SKM-1 treated with dmso at 0.1 percent for 144 hours (cell line): ENCODE measurements around the gene DDX10.

Experiments
- DNase-seq: peaks from one replicate; lab custom pipeline; 2025; ENCODE audit not compliant: unreplicated experiment; lab: John Stamatoyannopoulos, UW

DDX10 gene

GRCh38 chr11:108931168-108931567 lies 266.3 kb downstream of the DDX10 start:
- DNase-seq = no peak

DNA sequence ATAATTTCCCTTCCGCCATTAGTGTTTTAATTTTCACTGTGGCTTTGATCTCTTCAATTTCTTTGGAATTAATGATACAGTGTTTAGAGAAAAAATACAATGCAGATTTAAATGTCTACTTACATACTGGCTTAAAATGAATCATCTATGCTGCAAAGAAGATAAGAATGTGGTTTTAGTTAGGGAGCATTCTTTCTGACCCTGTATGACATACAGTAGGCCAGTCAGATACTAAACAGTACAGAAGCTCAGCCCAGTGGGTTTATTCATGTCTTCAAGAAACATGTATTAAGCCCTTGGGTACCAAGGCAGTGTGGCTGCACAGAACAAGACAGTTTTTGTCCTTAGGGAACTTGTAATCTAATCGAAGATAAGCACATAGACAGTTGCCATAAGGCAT lies 268.8 kb downstream of the DDX10 start:
- no peak for DNase-seq

DNA sequence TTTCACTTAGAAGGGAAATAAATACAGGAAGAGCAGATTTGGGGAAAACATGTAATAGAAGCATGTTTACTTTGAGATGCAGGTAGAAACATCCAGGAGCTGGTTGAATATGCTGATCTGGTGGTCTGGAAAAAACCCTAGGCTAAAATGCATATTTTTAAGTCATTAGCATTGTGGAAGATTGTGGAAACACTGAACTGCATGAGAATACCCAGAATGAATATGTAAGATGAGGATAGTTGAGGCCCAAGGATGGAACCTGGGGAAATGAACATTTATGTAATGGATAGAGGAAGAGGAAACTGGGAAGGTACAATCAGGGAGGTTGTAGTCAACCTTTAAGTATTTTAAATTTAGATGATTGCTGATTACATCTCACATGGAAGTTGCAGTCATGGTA lies 269.4 kb downstream of the DDX10 start:
- no peak for DNase-seq

DNA sequence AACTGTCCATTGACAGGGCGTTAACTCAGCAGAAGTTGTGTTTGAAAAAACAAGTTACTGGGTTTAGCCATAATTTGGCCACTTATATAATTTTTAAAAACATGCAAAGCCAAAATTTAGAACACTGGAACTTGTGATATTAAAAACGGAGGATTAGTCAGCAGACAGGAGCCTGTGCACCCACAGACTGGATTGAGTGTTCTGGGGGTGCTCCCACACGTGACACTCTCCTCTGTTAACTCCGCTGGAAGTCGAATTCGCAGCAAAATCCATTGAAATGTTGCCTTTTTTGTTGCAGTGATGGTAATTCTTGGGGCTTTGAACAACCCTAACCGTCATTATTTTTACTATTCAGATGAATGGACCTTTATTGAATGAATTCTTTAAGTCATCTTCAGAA lies 269.8 kb downstream of the DDX10 start:
- no peak for DNase-seq

- DNase-seq = no peak
Observed at GRCh38 chr11:108937746-108938145, 272.9 kb downstream of the DDX10 start.

- DNase-seq = no peak
Observed at GRCh38 chr11:108938604-108939003, 273.7 kb downstream of the DDX10 start.

DNA sequence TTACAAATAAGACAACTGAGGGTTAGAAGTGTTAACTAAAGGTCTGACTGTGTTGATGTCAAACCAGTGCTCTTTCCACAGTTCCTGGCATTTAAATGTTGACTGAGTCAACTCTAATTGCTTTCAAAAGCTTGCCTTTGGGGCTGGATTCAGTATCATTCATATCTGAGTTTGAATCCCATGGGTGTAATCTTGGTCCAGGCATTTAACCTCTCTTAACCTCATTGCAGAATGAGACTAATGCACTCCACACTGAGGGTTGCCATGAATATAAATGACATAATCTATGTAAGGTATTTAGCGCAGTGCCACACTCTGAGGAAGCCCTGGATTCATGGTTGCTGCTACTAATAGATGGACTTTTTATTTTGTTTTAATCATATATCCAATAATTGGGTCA lies 274.3 kb downstream of the DDX10 start:
- DNase-seq = no peak

GRCh38 chr11:108943853-108944252 lies 279.0 kb downstream of the DDX10 start:
- no peak for DNase-seq

DNA sequence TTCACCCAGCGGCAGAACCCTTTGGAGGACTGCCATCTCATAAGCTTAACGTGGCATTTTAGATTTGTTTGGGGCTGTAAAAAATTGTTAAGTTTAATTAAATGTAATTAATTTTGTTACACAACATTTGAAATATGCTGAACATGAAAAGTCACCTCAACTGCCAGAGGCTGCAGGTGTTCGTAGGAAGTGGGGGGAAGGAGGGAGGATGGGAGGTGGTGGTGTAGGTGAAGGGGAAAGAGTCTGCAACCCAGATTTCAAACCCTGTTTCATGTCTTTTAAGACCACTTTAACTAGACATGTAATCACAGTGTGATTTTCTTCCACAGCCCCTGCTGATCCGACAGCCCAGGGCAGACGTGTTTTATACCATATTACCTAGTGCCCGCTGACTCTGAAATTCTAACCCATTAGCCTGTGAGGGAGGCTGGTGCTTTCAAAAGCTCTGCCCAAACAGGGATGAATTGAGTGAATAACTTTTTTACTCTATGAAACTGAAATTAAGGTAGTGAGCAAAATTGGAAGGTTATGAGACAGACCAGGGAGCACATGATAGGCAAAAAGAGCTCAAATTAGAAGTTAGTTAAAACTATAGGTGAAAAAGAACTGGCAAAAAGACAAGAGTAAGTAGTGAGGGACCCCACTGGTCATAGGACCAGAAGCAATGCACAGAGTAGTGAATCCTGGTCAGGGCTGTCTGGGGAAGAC lies 279.8 kb downstream of the DDX10 start:
- DNase-seq = no peak

DNA sequence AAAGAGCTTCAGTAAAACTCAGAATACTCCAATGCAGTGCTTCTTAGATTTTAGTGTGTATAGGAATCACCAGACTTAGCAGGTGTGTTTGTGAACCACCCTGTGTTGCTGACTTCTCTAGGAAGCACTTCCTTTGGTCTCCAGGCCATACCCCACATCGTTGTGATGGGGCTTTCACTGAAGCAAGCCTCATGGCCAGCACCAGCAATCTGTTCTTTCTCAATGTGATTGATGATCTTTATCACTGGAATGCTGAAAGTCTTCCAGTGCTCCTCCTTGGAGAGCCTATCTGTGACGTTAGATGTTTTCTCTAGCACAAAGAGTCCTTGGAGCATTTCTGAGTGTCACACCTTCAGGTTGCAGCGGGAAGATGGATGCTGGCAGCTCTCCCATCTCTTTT lies 280.5 kb downstream of the DDX10 start:
- no peak for DNase-seq

GRCh38 chr11:108947654-108948570 lies 283.0 kb downstream of the DDX10 start:
- DNase-seq = no peak

- DNase-seq = no peak
Observed at GRCh38 chr11:108958368-108959104, 293.7 kb downstream of the DDX10 start.

DNA sequence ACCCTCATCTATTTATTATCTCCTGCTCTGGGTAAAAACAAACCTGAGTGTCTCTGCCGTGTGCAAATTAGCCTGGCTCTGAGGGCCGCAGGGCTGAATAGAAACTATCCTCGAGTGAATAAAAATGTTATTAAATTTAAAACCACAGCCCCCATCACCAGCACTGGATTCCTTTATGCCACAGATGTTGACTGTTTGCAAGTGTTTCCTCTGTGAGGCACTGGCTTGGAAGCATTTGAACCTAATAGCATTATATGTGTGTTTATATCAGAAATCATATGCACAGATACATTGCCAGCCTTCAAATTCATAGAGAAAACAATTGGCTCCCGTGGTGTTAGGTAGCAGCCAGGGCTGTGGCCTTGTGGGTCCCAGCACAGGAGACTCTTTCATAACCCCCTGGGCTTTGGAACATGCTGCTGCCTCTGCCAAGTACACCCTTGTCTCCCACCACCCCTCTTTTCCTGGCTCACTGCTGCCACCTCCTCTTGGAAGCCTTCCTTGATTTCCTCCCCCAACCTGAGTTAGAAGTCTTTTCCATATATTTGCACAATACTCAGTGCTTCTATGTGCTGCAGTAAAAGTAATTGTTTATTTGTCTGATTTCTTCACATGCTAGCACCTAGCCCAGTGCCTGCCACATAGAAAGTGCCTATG lies 294.4 kb downstream of the DDX10 start:
- DNase-seq = no peak

- DNase-seq = no peak
Observed at GRCh38 chr11:108959874-108960273, 295.0 kb downstream of the DDX10 start.

GRCh38 chr11:108960501-108960900 lies 295.6 kb downstream of the DDX10 start:
- DNase-seq = no peak

- DNase-seq = peak; percentile 83
Observed at GRCh38 chr11:108961095-108961494, 296.2 kb downstream of the DDX10 start.

GRCh38 chr11:108963118-108963517 lies 298.2 kb downstream of the DDX10 start:
- DNase-seq = no peak

DNA sequence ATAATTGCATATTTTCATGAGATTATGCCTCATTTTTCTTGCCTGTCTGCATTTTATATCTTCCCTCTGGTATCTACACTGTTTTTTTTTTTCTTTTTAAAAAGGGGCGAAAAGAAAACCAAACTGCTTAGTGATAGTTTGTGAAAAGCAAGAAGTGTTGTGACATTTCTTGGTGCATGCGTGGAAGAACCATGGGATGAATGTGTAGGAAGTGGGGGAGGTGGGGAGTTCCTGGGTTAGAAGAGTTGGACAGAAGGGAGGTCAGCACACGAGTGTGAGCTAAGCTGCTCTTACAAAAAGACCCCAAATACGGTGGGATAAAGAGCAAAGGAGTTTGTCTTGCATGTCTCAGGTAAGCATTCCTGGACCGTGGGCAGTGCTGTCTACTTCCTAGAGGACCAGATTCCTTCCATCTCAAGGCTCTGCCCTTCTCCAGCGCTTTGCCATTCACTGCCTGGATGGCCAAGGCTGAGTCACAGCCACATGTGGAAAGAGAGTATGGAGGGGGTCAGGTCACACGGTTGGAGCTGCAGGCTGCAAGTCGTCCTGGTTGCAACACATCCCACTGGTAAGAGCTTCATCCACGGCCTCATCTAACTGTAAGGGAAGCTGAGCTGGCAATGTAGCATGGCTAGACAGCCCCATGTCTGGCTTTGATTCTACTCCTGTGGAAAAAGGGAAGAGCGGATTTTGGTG lies 300.6 kb downstream of the DDX10 start:
- DNase-seq = peak; percentile 51

- no peak for DNase-seq
Observed at GRCh38 chr11:108966206-108966605, 301.3 kb downstream of the DDX10 start.

GRCh38 chr11:108966978-108967377 lies 302.1 kb downstream of the DDX10 start:
- DNase-seq = no peak

- no peak for DNase-seq
Observed at GRCh38 chr11:108967571-108967970, 302.7 kb downstream of the DDX10 start.
